SKM-1 treated with dmso at 0.1 percent for 144 hours (cell line): ENCODE results near the gene DTNBP1.

Experiments
- DNase-seq: peaks from one replicate; lab custom pipeline; 2025; ENCODE audit not compliant: unreplicated experiment; lab: John Stamatoyannopoulos, UW

Gene DTNBP1

DNA sequence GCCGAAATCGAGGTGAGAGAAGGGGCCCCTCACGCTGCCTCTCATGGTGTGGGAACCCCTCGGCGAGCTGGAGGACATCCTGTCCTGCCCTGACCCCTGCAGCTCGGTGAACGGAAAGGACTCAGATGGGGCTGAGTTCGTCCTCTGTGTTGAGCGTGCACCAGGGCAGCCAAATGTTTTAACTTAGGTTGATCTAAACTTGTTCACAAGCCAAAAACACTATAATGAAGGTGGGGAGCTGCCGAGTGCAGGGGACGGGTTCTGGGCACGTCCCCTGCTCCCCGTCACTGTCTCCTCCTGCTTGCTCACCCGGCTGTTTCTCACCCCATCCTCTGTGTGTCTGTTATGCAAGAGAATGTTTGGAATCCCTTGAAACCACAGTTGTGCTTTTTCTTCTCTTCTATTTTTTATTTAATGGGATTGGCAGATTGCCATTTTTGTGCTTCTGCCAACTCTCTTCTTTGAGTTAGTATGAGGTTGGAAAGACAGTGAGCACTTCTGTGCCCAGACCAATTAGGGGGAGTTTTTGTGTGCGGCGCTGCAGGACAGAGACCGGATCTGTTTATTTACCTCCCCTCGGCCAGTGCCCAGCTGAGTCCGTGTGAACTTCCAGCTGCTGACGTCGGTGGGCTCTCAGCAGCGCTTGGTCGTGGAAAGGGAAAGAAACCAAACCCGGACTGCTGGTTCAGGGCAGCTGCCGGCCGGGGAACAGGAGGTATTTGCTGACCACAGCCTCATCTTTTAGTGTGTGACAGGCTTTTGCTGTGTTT, 158.1 kb downstream of the DTNBP1 start:
- no peak for DNase-seq

DNA sequence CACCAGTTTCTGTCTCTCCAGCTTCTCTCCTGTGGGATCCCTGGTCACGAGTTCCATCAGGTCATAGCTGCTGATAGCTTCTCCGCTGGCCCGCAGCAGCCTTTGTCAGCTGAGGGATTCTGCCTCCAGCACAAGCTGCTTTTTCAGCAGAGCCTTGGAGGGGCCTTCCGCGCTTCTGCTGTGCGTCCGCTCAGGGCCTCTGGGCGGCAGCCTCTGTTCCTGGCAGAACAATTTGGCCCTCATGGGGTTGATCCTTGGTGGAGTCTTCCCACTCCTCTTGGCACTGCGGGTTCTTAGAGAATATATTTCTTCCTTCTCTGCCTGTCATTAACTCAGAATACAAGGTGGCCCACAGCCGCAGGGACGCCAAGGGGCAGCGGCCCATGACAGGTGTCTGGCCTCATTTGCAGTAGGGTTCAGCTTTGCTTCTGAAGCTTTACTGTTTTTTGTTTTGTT, 158.8 kb downstream of the DTNBP1 start:
- DNase-seq, result no peak

DNA sequence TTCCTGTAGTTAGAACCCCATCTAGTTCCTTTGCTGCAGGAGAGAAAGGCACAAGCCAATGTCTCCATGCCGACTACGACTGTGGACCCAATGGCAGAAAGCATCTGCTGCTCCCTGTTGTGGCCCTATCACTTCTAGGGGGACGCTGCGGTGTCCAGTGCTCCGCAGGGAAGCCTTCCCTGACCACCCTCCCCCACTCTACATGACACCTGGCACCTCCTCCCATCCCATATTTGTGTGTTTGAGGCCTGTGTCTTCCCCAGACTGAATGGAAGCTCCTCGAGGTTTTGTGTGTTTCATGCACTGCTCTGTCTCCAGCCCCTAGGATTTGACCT, 159.5 kb downstream of the DTNBP1 start:
- DNase-seq, result no peak

DNA sequence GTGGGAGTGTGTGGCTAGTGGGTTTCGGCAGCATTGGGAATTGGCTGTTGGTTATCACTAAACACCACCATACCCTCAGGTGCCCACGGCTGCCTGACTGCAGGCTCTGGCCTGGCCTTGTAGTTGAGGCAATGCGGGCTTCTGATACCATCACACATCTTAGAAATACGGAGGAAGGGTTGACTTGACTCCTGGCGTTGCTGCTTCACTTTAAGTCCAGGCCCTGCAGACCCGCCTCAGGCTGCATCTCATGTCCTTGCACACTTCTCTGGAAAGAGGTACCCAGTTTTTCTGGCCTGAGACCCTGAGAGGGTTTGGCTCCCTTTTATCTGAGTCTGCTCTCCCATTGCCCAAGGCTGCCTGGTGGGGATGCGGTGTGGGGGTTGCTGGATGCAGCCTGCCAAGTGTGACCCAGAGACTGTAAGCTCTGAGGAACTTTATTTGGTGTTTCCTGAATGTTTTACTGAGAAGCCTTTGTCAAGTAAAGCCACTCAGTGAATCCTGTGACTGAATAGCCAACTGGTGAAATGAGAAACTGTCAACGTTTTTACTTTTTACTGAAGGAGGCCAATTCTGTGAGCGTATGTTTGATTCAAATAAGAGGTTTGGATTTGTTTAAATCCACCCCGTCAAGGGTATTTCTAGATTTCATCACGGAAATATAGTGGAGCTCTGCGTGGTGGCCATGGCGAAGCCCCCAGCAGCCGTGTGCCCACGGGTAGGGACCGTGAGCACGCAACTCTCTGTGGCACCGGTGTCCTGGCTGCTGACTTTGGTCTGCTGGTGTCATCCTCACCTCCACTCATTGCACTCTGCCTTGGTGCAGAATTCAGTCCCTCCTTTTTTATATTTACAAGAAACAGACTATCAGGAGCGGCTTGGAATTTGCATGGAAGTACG, 160.1 kb downstream of the DTNBP1 start:
- no peak for DNase-seq

DNA sequence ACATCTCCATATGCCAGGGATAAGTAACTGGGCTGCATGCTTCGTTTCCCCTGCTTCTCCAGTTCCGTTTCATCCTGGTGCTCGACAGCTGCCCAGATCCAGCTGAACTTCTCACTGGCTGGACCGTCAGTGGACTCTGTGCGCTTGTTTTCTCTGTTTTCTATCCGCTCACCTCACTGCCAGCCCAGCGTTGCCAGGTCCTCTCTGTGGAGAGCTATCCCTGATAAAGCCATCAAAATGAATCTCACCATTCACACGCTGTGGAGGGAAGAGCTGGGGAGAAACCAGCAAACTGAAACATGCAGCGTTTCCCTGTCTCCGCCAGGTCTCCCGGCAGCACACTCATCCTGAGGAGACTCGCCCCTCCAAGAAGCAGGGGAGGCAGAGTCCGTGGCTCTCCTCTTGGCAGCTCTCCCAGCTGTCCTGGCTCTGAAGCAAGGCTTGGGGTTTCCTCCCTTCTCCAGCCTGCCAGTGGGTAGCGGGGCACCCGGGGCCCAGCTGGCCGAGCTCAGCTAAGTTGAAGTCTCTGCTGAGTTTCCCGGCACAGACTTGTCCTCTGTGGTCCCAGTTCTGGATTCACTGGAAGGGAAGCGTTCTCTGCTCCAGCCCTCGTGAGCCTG, 160.9 kb downstream of the DTNBP1 start:
- no peak for DNase-seq

DNA sequence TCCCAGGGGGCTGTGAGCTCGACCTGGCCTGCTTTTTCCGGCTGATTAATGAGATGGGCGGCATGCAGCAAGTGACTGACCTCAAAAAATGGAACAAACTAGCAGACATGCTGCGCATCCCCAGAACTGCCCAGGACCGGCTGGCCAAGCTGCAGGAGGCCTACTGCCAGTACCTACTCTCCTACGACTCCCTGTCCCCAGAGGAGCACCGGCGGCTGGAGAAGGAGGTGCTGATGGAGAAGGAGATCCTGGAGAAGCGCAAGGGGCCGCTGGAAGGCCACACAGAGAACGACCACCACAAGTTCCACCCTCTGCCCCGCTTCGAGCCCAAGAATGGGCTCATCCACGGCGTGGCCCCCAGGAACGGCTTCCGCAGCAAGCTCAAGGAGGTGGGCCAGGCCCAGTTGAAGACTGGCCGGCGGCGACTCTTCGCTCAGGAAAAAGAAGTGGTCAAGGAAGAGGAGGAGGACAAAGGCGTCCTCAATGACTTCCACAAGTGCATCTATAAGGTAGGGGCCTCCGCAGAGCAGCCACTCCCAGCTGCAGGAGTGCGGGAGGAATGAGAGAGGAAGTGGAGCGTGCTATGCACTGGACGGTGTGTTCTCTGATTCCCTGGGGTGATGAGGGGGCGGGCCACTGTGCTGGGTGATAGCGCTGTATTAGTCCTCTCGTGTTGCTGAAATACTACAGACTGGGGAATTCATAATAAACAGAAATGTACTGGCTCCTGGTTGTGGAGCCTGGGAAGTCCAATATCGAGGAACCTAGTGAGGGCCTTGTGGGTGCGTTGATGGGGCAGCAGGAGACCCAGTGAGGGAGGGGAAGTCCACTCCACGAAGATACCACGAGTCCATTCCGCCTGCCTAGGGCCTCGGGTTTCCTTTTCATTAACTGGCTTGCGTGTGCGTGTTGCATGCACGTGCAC, 161.7 kb downstream of the DTNBP1 start:
- no peak for DNase-seq

DNA sequence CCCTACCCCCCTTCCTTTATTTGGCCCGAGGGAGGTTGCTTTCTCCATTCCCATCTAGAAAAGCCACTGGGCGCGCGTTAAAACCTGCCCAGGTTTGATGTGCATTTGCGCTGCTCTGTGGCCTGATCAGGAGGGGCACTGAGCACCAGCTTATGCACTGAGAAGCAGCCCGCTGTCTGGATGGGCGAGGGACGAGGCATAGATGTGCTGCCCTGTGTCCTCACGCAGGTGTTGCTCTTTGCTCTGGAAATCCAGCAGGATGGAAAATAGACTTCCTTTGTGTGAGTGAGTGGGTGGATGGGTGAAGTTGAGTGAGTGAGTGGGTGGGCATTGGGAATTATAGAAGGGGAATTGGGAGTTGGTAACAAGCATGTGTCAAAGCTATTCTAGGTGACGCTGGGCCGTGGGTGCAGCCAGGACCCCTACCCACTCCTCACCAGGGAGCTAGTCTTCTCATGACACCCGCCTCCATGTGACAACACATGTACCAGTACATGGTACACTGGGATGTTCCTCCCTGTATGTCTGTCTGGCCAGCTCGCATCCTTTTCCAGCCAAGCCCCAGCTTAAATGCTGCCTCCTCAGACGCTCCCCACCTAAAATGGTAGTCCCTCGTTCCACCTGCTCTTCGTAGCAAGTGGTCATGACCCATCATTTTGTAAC, 162.6 kb downstream of the DTNBP1 start:
- no peak for DNase-seq

DNA sequence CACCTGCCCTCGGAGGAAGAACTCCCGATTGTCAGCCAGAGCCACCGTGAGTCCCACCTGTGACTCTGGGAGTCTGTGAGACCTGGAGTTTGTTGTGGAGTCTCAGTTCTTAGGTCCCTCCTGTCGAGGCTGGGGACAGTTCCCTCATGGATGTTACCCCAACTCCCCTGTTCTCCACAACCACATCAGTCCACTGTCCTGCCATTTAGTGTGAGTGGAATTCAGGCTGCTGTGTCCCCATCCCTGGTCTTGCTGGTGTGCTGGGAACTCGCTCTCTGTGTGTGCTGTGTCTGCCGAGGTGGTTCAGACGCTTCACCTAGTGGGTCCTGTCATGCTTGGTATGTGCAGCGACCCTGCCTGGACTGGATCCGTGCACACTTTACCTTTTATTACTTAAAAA, 163.2 kb downstream of the DTNBP1 start:
- DNase-seq, result no peak

DNA sequence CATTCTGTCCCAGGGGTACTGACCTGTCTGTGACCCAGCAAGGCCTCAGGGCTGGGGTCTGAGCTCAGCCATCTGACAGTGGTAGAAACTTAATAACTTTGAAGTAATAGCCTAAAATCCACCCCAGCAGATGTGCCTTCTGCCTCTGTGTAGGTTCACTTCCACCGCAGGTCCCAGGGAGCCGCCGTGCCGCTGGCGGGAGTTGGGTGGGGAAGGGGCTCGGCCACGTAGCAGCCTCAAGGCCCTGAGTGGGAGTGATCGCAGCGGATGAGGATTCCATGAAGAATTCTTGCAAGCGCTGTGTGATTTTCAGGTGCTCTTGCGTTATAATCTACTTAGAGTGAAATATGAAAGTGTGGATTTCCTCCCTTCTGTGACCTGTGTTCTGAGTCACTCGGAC, 163.7 kb downstream of the DTNBP1 start:
- no peak for DNase-seq

DNA sequence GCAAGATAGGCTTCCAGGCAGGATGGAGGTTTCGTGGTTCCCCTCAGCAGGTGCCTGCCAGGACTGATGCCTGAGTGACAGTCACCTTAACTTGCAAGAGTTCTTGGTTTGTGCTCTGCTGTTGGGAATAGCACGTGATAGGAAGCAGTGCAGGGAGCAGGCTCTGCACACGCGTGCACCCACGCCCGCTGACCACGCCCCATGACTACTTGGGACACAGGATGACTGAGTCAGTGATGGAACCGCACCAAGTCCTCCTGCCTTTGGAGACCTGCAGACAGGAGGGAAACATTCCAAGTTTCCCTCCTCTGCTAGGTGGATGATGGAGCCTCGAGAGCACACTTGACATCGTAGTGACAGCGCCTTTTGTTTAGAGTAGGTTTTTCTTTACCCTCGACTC, 164.2 kb downstream of the DTNBP1 start:
- no peak for DNase-seq

DNA sequence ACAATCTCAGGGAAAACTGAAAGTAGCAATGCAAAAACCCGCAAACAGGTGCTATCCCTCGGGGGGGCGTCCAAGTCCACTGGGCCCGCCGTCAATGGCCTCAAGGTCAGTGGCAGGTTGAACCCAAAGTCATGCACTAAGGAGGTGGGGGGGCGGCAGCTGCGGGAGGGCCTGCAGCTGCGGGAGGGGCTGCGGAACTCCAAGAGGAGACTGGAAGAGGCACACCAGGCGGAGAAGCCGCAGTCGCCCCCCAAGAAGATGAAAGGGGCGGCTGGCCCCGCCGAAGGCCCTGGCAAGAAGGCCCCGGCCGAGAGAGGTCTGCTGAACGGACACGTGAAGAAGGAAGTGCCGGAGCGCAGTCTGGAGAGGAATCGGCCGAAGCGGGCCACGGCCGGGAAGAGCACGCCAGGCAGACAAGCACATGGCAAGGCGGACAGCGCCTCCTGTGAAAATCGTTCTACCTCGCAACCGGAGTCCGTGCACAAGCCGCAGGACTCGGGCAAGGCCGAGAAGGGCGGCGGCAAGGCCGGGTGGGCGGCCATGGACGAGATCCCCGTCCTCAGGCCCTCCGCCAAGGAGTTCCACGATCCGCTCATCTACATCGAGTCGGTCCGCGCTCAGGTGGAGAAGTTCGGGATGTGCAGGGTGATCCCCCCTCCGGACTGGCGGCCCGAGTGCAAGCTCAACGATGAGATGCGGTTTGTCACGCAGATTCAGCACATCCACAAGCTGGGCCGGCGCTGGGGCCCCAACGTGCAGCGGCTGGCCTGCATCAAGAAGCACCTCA, 166.3 kb downstream of the DTNBP1 start:
- DNase-seq, result no peak

DNA sequence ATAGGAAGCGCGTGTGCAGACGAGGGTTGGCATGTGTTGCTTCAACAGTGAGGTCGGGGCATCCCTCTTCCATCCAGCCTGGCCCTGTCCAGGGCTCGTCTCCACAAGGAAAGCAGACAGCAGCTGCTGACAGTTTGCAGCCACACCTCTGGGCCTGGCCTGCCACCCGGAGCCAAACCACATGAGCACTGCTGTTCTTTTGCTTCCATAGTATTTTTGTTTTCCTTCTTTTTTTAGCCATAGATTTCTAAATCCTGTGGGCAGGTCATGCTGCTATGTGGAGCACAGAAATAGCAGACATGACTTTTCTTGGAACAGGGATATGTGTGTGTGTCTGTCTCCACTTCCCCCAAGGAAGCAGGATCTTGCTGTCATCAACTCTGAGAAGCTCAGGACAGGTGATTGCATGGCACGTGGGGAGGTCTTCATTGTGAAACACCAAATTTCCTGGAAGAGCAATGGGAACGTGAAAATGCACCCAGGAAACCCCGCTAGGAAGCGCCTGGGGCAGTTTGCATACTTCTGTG, 167.4 kb downstream of the DTNBP1 start:
- DNase-seq, result no peak

DNA sequence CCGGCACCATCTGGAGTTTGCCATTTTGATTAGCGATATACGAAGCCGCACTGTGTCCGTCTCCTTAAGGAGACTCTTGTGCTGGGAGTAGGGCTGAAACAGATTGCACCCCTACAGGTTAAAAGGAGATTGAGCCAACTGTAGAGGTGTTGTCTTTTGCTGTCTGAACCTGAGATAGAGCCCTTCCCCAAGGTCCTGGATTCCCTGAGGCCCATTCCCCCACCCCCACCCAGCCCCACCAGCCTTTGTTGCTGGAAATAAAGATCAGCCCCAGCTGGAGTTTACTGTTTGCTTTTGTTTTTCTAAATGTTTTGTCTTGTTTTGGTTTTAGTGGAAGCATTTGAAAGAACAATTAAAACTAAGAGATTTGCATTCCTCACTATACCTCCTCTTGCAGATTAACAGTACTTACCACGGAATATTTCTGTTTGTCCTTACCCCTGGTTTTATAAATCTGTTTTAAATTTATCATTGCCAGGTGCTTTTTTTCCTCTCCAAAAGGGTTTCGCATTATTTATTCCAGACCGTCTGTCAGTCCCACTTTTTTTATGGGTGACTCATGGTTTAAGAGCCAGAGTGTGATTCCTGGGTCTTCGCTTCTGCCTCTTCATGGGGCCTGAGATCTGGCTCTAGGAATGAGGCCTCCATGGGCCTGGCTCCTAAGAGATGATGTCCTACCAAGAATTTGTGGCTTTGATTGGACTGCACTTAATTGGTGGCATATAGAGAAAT, 169.2 kb downstream of the DTNBP1 start:
- DNase-seq, result no peak

DNA sequence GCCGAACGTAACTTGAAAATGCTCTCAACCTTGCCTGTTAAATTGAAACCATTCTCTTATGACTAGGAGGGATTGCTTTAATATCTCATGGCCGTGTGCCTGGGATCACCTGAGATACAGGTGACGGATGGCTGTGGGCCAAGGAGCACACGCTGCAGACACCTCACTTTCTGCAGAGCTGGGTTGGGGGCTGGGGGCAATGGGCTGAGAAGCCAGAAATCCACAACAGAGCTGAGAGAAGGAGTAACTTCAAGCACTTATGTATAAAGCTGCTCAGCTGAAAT, 170.9 kb downstream of the DTNBP1 start:
- no peak for DNase-seq

DNA sequence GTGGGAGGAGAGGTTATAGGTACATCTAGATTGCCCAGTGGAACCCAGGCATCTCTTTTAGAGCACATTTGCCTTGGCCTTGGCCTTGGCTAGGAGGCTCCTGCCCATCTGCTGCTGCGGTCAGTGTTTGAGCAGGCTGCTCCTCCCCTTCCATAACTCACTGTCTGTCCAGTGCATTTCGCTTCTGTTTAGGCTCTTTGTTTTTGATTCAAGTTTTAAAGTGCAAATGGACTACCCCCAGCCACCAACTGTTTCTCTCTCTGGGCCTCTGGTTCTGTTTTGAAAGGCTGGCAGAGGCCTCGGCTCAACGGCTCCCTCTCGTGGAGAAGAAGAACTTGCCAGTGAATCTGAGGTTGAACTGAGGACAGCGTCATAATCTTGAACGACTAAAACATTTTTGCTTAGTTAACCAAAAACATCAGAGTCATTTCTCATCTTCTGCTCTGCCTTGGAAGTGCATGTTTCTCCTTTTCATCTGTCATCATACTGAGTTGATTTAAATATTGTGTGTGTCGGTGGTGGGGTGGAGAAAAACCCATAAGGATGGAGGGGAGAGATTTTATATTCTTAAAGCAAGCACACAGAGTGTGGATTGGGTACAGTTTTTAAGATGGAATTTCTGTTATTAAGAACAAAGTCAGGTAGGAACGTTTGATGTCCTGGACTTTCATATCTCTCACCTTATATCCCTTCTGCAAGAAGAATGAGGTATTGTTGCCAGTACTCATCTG, 171.4 kb downstream of the DTNBP1 start:
- peak; percentile 58 for DNase-seq

DNA sequence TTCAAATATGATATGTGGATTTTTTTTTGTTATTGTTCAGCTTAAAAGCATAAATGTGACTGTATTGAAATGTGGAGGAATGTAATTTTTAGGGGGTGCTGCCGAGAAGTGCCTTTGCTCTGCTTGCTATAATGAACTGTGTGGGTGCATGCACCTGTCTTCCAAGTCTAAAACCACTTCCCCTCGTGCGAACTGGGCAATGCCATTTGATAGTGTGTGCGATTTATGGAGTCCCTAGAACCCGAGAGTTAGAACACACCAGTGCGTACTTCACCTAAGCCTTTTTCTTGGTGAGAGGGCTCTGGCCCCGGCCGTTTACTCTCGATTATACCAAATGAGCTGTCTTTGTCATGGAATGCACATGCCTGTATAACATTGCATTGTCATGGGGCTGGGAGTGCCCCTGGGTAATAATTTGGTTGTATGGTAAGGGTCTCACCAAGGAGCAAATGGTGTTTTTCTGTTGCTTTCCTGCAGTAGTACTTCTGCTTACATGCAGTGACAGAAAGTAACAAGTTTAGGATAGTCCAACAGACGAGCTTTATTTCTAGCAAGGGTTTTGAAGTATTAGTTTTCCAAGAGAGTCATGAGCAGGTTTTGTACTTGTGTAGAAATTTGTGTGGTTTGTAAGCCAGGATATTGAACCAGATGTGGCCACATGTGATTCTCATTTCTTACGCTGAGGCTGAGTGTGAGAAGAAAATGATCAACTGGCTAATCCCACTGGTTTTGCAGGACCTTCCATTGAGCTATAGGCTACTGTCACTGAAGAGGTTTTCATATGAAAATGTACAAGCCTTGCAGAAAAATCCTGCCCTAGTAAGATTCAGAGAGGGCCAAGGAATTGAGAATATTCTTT, 172.4 kb downstream of the DTNBP1 start:
- no peak for DNase-seq

DNA sequence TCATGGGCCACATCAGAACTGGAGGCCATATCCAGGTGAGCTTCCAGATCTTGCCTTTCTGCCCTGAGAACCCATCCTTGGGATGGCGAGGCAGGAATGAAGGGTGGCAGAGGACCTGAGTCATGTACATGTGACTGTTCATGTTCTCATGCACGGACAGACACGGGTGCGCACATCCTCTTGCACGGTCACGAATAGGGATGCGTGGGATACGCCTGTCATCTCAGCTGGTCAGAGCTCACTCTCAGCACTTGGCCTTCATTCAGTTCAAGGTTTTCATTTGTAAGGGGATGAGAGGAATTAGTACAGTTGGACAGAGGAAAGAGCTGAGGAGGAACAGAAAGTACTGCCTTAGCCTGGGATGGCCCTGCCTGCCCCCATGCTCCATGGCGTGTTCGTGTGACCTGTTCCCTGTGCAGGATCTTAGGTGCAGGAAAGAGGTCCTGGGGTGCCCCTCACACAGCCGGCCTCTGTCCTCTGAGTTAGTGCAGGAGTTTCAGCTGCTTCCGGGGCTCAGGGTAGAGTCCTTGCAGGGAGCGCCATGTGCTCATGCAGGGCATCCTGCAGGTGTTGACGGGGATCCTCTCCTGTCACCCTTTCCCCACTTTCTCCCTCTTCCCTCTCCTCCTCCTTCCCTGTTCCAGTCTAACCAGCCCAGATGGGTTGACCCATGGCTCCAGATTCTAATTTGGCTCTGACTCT, 173.4 kb downstream of the DTNBP1 start:
- DNase-seq, result no peak
